ENCODE results near the gene MAU2. TPM values are rescaled to one million over a fixed set of nuclear protein-coding genes. Genes with fewer than 3 reads are reported as not detected.

MAU2 gene
- total and polyA plus RNA-seq, 4 donors: 7.5 to 31.0 (median 17.9) TPM

DNA sequence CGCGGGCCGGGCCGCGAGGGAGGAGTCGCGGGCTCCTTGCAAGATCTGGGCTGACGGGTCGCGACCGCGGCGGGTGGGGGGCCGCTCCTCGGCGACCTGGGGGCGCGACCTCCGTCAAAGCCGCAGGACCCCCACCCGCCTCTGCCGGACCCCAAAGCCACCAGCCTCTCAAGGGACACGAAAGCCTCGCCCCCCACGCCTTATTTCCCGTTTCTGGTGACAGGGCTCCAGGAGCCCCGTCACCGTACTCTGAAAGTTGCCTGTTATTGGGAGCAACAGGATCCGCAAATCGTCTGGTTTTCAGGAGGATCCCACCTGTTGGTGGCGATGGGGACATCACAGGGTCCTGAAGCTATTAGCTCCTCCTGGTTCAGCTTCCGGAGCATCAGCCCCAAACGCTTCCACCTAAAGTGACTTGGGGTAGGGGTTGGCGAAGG is 530 bp downstream of the MAU2 start:
- Histone ChIP-seq H3K4me1 (ENCODE audit: control insufficient read depth in 4 of 4, insufficient read depth in 4 of 4, low read length in 3 of 4) (peaks cover 10 to 21% (median 17%) of the 10 kb centered on the region in 4 donors), H3K9ac (ENCODE audit: low read depth in 1 of 2, low read length in 2 of 2) (peak overlapping the region; percentile 59 to 97)

DNA sequence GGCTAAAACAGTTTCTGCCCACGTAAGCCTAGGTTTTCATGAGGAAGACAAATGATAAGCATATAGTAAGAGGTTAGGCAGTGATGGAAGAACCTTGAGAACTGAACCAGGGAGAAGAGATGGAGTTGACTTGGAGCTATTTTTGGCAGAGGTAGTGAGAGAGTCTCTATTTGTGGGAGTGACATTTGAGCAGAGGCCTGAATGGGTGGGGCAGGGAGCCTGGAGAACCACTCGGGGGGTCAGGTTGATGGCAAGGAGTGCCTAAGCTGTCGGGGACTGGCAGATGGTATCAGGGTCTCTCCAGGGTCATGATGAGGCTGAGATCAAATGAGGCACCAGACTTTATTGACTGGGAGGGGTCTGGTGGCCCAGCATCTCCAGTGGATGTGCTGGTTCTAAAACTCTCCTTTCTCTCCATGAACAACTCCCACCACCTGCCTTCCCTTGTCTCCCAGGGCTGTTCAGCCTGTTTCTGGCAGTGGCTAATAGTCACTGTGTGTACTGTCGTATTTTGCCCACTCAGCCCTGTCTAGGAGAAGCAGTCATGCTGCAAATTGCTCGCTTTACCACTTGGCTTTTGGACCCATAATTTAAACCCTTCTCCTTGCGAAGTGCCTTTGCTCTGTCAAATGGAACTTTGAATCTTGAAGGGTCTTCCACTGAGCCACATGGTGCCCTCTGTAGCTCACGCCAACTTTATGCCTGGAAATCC is 3.6 kb downstream of the MAU2 start:
- Histone ChIP-seq H3K36me3 (ENCODE audit: control insufficient read depth in 4 of 4, insufficient read depth in 3 of 4, low read depth in 1 of 4, low read length in 3 of 4) (peaks cover 3 to 20% (median 11%) of the 10 kb centered on the region in 4 donors), H3K27ac (ENCODE audit: low read depth in 1 of 2, low read length in 2 of 2) (no peak overlapping the region), H3K27me3 (ENCODE audit: control insufficient read depth in 4 of 4, insufficient read depth in 4 of 4, low read length in 3 of 4) (no peaks in the 10 kb centered on the region), H3K4me1 (ENCODE audit: control insufficient read depth in 4 of 4, insufficient read depth in 4 of 4, low read length in 3 of 4) (peaks cover 9 to 20% (median 17%) of the 10 kb centered on the region in 4 donors), H3K4me3 (ENCODE audit: low read depth in 1 of 3, low read length in 3 of 3) (no peak overlapping the region), H3K9ac (ENCODE audit: low read depth in 1 of 2, low read length in 2 of 2) (no peak overlapping the region), H3K9me3 (ENCODE audit: control insufficient read depth in 4 of 4, low read length in 3 of 4) (no peaks in the 10 kb centered on the region)
- DNase-seq (ENCODE audit: low spot score): no peak
- TF ChIP-seq, protein P1, sequence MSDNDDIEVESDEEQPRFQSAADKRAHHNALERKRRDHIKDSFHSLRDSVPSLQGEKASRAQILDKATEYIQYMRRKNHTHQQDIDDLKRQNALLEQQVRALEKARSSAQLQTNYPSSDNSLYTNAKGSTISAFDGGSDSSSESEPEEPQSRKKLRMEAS (IDR thresholded peaks at IDR 0.05): no peak
- TF ChIP-seq, protein P2, sequence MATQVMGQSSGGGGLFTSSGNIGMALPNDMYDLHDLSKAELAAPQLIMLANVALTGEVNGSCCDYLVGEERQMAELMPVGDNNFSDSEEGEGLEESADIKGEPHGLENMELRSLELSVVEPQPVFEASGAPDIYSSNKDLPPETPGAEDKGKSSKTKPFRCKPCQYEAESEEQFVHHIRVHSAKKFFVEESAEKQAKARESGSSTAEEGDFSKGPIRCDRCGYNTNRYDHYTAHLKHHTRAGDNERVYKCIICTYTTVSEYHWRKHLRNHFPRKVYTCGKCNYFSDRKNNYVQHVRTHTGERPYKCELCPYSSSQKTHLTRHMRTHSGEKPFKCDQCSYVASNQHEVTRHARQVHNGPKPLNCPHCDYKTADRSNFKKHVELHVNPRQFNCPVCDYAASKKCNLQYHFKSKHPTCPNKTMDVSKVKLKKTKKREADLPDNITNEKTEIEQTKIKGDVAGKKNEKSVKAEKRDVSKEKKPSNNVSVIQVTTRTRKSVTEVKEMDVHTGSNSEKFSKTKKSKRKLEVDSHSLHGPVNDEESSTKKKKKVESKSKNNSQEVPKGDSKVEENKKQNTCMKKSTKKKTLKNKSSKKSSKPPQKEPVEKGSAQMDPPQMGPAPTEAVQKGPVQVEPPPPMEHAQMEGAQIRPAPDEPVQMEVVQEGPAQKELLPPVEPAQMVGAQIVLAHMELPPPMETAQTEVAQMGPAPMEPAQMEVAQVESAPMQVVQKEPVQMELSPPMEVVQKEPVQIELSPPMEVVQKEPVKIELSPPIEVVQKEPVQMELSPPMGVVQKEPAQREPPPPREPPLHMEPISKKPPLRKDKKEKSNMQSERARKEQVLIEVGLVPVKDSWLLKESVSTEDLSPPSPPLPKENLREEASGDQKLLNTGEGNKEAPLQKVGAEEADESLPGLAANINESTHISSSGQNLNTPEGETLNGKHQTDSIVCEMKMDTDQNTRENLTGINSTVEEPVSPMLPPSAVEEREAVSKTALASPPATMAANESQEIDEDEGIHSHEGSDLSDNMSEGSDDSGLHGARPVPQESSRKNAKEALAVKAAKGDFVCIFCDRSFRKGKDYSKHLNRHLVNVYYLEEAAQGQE (IDR thresholded peaks at IDR 0.05): no peak
- no peak for TF ChIP-seq NR2F2 (IDR thresholded peaks at IDR 0.05)
- WGBS: 93% methylated on average over 7 of the region's 7 CpGs

More for the DNA sequence above, 530 bp downstream of the MAU2 start:
- no peak for TF ChIP-seq FOXA1 (IDR thresholded peaks at IDR 0.05)
- no peak for TF ChIP-seq JUND (IDR thresholded peaks at IDR 0.05)
- TF ChIP-seq, protein P3, sequence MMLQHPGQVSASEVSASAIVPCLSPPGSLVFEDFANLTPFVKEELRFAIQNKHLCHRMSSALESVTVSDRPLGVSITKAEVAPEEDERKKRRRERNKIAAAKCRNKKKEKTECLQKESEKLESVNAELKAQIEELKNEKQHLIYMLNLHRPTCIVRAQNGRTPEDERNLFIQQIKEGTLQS (IDR thresholded peaks at IDR 0.05): no peak
- no peak for TF ChIP-seq YY1 (IDR thresholded peaks at IDR 0.05)
- TF ChIP-seq, protein P2 (IDR thresholded peaks at IDR 0.05): no peak
- no peak for TF ChIP-seq TAF1 (conservative IDR thresholded peaks at IDR 0.05)
- no peak for TF ChIP-seq SP1 (IDR thresholded peaks at IDR 0.05)
- TF ChIP-seq, protein P4, sequence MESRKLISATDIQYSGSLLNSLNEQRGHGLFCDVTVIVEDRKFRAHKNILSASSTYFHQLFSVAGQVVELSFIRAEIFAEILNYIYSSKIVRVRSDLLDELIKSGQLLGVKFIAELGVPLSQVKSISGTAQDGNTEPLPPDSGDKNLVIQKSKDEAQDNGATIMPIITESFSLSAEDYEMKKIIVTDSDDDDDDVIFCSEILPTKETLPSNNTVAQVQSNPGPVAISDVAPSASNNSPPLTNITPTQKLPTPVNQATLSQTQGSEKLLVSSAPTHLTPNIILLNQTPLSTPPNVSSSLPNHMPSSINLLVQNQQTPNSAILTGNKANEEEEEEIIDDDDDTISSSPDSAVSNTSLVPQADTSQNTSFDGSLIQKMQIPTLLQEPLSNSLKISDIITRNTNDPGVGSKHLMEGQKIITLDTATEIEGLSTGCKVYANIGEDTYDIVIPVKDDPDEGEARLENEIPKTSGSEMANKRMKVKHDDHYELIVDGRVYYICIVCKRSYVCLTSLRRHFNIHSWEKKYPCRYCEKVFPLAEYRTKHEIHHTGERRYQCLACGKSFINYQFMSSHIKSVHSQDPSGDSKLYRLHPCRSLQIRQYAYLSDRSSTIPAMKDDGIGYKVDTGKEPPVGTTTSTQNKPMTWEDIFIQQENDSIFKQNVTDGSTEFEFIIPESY (IDR thresholded peaks at IDR 0.05): no peak
- no peak for TF ChIP-seq FOXA2 (IDR thresholded peaks at IDR 0.05)
- no peak for TF ChIP-seq GABPA (IDR thresholded peaks at IDR 0.05 in 1 of 2, conservative IDR thresholded peaks at IDR 0.05 in 1 of 2)
- no peak for TF ChIP-seq EGR1 (IDR thresholded peaks at IDR 0.05; ENCODE audit: low read depth in 2 of 2)
- TF ChIP-seq HNF4A (conservative IDR thresholded peaks at IDR 0.05): no peak
- TF ChIP-seq HNF4G (IDR thresholded peaks at IDR 0.05): no peak
- TF ChIP-seq, protein P1 (IDR thresholded peaks at IDR 0.05): no peak
- Histone ChIP-seq H3K9me3 (ENCODE audit: control insufficient read depth in 4 of 4, low read length in 3 of 4) (no peaks in the 10 kb centered on the region), H3K27ac (ENCODE audit: low read depth in 1 of 2, low read length in 2 of 2) (peak overlapping the region; percentile 75 to 92), H3K27me3 (ENCODE audit: control insufficient read depth in 4 of 4, insufficient read depth in 4 of 4, low read length in 3 of 4) (no peaks in the 10 kb centered on the region), H3K36me3 (ENCODE audit: control insufficient read depth in 4 of 4, insufficient read depth in 3 of 4, low read depth in 1 of 4, low read length in 3 of 4) (peaks cover 0 to 18% (median 11%) of the 10 kb centered on the region in 4 donors), H3K4me3 (ENCODE audit: low read depth in 1 of 3, low read length in 3 of 3) (peak overlapping the region; percentile 62 to 90 (median 71))
- DNase-seq (ENCODE audit: low spot score): no peak
- WGBS: under 1% methylated on average over 34 of the region's 34 CpGs
